ENCODE data around the gene POC5.
"Not testable (repeated sequence)": the region's sequence is repeated elsewhere in the genome, so short reads cannot be mapped to it uniquely, and the experiment has no call there.

The POC5 gene

DNA sequence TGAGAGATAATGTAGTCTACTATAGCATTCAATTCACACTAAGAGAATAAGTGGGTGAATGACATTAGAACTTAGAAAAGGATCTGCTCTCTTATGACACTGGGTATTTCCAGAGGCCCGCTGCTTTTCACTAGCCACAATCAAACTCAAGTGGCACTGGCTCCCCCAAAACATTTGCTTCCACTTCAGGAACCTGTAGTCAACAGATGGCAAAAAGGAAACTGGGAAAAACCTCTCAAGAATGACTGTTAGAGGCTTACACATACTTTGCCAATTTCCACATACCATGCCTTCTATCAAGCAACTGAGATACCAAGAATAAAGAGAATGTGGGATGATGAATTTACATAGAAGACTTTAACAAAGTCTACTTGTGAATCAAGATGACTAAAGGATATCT, 11.2 kb downstream of the POC5 start:
- no peak for DNase-seq (ENCODE audit: low read depth)

- DNase-seq (ENCODE audit: low read depth): no peak
These were observed 15.4 kb downstream of the POC5 start for GRCh38 chr5:75701856-75702255.

GRCh38 chr5:75695472-75696351, 21.5 kb downstream of the POC5 start:
- DNase-seq (ENCODE audit: low read depth): not testable (repeated sequence)

DNA sequence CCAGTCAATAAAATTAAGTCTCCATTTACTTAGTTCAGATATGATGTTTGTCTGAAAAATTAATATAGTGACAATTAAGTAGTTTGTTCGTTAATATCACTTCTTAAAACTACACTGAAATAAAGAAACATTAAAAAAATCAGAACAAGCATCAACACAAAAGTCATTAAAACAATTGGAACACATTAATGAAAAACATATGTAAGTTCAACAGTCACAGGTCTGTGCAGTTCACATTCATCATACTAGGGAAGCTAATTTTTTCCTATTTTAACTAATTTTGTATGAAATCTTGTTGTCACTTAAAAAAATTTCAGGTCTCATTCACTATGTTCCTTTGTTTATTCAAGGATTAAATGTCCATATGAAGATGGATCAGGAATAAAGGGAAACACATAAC, 22.5 kb downstream of the POC5 start:
- no peak for DNase-seq (ENCODE audit: low read depth)

DNA sequence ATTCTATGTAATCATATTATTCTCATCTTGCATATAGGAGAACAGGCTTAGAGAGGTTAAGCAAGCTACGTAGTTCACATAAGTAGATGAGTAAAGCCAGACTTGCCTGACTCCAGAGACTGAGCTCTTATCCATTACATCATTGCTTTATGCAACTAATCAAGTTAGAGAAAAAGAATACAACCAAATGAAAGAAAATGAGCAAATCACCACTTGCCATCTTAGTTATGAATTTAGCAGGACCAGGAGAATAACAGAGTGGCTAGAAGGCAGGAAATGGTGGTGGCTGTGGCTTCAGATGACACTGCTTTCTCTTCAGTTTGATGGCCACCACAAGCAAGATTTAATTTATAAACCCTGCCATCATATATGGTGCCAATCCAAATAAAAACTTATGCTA, 26.6 kb downstream of the POC5 start:
- no peak for DNase-seq (ENCODE audit: low read depth)

DNA sequence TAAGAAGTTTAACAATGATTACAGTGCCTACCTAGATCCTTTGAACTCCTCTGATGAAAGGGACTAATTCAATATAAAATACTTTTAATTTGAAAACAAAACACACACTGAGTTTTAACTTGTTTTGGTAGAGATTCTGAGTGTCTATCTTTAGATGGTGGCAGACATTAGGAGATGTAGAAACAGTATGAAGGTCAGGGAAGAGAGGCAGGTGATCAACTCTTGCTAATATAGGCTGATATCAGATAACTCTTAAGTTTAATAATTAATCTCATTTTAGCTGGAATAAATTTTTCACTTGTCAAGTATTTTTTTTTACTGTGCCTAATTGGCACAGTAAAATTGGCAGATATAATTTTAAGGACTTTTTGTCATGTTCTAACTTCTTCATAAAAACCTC, 30.8 kb downstream of the POC5 start:
- DNase-seq (ENCODE audit: low read depth): no peak

DNA sequence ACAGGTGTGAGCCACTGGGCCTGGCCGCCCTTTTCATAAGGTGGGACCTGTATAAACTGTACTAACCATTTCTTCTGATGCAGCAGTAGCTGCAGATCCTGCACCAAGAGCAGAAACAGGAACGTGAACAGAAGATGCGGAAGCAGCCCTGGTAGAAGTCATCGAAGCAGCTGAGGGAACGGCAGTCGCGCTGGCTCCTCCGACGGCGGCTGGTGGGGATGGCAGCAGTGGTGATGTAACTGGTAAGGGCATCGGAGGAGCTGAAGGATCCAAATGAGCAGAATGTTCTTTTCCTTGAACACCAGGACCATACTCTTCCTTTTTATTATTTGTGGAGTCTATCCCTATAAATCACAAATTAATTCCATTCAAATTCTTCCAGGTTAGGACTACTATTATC, 32.1 kb downstream of the POC5 start:
- DNase-seq (ENCODE audit: low read depth): no peak

GRCh38 chr5:75681125-75681830, 36.0 kb downstream of the POC5 start:
- no peak for DNase-seq (ENCODE audit: low read depth)

DNA sequence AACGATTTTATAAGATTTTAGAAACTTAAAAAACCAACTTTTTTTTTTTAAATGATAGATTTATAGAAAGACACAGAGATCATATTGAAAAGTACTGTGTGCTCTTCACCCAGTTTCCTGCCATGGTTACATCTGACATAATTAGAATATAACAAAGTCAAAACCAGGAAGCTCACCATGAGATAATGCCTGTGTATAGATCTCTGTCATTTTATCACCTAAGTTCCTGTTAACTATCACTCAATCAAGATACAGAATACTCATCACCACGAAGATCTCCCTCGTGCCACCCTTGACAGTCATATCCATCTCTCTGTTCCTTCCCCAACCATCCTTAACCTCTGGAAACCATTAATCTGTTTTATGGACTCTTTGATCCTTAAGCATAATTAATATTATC, 39.1 kb downstream of the POC5 start:
- no peak for DNase-seq (ENCODE audit: low read depth)

GRCh38 chr5:75677607-75678006, 39.6 kb downstream of the POC5 start:
- DNase-seq (ENCODE audit: low read depth): no peak

DNA sequence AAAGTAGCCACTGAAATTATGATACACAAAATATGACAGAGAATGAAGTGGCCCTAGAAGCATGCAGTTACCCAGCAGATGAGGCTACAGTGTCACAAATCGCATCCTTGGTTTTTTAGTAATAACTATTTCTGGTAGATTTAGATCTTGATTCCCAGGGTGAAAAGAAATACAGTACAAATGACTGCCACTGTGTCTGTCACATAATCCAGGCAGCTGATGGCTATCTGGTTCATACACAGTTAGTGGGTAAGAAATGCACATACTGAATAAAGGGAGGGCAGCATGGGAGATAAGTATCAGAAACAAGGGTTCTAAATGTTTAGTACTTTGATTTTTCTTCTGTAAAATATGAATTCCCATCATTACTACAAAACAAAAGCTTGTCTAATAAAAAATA, 41.5 kb downstream of the POC5 start:
- no peak for DNase-seq (ENCODE audit: low read depth)

- DNase-seq (ENCODE audit: low read depth): no peak
These were observed 44.6 kb downstream of the POC5 start for GRCh38 chr5:75672616-75673015.

DNA sequence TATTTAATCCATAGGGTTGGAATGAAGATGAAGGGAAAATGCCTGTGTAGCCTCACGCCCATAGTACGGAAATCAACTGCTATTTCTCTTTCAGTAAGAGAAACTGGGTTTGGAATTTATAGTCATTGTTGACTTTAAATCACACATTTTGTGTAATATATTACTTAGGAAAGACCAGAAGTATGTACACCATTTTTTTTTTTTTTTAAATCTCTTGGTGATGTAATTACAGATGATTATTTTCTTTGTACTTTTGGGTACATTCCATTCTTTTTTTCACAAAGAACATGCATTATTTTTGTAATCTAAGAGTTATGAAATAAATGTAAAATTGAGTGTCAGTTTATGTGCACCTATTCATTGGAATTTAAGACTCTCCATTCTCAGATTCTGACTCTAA, 45.7 kb downstream of the POC5 start:
- DNase-seq (ENCODE audit: low read depth): no peak

- DNase-seq (ENCODE audit: low read depth): no peak
These were observed 46.7 kb downstream of the POC5 start for GRCh38 chr5:75670577-75670976.

DNA sequence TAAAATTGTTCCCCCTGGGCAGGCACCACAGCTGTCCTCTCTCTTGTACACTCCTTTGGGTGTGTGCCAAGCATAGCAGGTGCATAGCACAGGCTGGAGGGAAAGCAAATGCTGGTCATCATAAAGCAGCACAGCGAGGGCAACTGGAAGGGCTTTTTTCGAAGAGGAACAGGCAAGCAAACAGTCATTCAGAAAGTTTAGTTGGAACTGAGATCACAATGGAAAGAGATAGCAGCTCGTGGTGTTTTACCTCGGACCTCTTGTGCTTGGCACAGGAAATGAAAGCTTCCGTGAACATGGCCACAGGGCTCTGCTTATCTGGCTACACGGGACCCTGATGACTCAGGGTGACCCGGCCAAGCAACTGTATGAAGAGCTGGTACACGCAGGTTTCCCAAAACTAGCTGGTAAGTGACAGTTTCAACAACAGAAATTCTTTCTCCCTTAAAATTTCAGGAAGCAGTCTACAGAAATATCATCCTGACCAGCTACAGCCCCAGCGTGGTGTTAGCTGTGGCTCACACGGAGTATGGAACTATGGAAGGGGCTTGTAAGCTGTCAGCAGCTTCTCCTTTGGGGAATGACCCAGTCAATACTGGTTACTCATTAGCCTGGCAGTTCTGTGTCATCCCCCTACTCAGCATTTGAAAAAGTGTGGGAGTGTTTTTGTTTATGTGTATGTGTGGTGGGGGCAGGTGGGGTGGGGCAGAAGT, 48.1 kb downstream of the POC5 start:
- no peak for DNase-seq (ENCODE audit: low read depth)

GRCh38 chr5:75668445-75668844, 48.8 kb downstream of the POC5 start:
- DNase-seq (ENCODE audit: low read depth): no peak

GRCh38 chr5:75667586-75667985, 49.7 kb downstream of the POC5 start:
- DNase-seq (ENCODE audit: low read depth): no peak

GRCh38 chr5:75666801-75667200, 50.4 kb downstream of the POC5 start:
- DNase-seq (ENCODE audit: low read depth): no peak

DNA sequence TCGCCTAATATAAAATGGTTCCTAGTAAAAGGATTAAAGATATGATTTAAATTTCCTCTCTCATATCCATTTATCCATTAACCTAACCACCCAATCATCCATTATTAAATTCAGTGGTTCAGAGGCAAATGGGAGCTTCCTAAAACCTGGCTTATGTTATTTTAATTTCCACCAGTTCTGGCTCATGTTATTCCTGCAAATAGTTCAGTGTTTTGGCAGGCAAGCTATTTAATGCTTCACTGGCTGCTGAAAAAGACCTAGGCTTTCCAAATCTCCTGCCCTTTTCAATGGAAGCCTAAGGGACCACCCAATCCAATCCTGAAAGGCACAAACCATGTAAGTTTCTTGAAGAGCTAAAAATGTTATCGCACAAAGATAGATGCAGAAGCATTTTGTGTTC, 52.3 kb downstream of the POC5 start:
- DNase-seq (ENCODE audit: low read depth): no peak

DNA sequence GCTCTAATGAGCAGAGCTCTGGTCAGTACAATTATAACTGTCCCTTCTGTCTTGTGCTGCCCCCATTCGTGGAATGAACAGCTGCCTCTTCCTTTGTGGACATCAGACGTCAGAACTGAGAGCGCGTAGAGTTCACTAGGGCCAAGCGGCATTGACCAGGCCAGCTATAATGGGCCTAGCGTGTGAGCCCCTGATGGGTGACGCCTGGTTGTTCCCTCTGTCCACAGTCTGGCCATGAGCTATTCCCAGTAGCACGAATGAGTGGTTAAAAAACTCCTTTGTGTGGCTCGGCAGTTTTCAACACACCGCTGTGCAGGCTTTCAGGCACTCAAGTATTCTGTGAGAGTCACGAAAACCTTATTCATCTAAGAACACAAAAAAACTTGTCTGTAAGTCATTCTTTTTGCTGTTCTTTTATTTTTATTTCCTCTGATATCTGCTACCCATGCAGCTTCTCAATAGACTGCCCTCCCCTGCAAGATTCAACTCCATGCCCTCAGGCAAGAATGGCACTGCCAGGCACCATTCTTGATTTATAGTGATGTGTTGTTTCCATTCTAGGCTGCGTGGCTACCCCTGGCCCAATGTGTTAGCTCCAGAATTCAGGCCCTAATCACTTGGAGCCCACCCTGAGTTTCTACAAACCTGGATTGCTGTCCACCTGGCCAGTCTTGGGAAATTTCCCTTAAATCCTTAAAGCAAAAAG, 53.5 kb downstream of the POC5 start:
- no peak for DNase-seq (ENCODE audit: low read depth)

GRCh38 chr5:75662061-75662460, 55.2 kb downstream of the POC5 start:
- no peak for DNase-seq (ENCODE audit: low read depth)

All from T-helper 22 cell (primary cell).